Calu3 (cell line): Measurements from ENCODE around the gene ZEB2. TPM values are rescaled to one million over a fixed set of nuclear protein-coding genes. Genes with fewer than 3 reads are reported as not detected.

Experiments
- BruUV-seq: library from RNA; stranded (reverse); fragments of 400-500 nt; replicated peaks from 2 replicates; lab custom pipeline; 2021; lab: Mats Ljungman, UMichigan
- CTCF ChIA-PET: fragments of 300-600 bp; sonication (Branson Sonifier 250); formaldehyde crosslinking; loops from one replicate; lab custom pipeline; 2022; ENCODE audit warnings: antibody characterized with exemption; lab: Charles Lee
- DNase-seq: peaks from one replicate; pipeline ENCODE4 v3.0.0; 2022
- H3K27ac Mint-ChIP-seq: one replicate; pipeline ENCODE4 v1.8.0; 2022; ENCODE audit warnings: mixed read lengths; ENCODE audit not compliant: unreplicated experiment
- H3K27me3 Mint-ChIP-seq: one replicate; pipeline ENCODE4 v1.8.0; 2022; ENCODE audit warnings: mixed read lengths; ENCODE audit not compliant: unreplicated experiment
- H3K36me3 Mint-ChIP-seq: one replicate; pipeline ENCODE4 v1.8.0; 2022; ENCODE audit warnings: mild to moderate bottlenecking, moderate library complexity, mixed read lengths; ENCODE audit not compliant: insufficient read depth, unreplicated experiment
- H3K4me1 Mint-ChIP-seq: one replicate; pipeline ENCODE4 v1.8.0; 2022; ENCODE audit warnings: mild to moderate bottlenecking, low read depth, mixed read lengths; ENCODE audit not compliant: unreplicated experiment
- H3K4me3 Mint-ChIP-seq: one replicate; pipeline ENCODE4 v1.8.0; 2022; ENCODE audit warnings: mild to moderate bottlenecking, low read depth, moderate library complexity, mixed read lengths; ENCODE audit not compliant: unreplicated experiment
- H3K9me3 Mint-ChIP-seq: one replicate; pipeline ENCODE4 v1.8.0; 2022; ENCODE audit warnings: low read depth, mixed read lengths; ENCODE audit not compliant: unreplicated experiment
- CTCF ChIP-seq: fragments of 200-600 bp; IDR thresholded peaks from one replicate; pipeline ENCODE4 v1.8.0; 2022; ENCODE audit warnings: antibody characterized with exemption; ENCODE audit not compliant: unreplicated experiment
- intact Hi-C: fragments of 100-400 bp; cut with micrococcal nuclease; formaldehyde crosslinking; loops from one replicate; pipeline ENCODE4 v1.10.0; 2022; ENCODE audit not compliant: unreplicated experiment
- total RNA-seq: library from RNA; stranded (reverse); gene quantifications from 2 replicates; pipeline ENCODE4 v1.2.3, GENCODE V29; 2022

ZEB2 gene
- total RNA-seq, 1 experiment from 2014 or later = 0.97 TPM

DNA sequence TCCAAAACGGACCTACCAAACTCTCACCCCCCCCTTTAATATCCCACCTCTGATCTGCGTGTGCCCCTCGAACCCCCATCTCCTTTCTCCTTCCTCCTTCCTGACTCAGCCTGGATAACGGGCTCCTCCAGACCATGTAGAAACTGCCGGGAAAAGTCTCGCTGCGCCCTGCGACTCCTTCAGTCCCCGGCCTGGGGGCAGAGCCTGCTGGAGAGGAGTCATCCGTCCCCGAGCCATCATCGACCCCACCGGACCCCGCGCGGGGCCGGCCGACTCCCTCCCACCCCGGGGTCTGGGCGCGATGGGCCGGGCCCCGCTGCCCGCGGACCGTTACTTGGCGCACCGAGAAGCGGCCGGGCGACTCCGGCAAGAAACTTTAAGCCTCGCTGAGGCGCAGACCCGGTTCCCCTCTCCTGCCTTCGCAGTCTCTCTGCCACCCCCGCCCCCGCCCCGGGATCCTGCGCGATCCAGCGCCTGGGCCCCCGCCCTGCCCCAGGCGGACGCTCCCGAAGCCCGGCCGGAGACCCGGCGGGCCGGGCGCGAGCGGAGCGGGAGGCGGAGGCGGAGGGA lies 3.4 kb downstream of the ZEB2 start:
- no peaks in the 10 kb centered on the region for H3K27me3 Mint-ChIP-seq
- intact Hi-C loops = loop anchor here (10.0 kb wide), 2 partner anchors 192 to 1238 kb away; no protein-coding TSS in a partner anchor

GRCh38 chr2:144515696-144516410 lies 4.1 kb downstream of the ZEB2 start:
- CTCF ChIA-PET = interaction anchor here (0.6 kb wide), 1 partner anchor 159 kb away, joined by 3 read pairs; no protein-coding TSS in a partner anchor
- H3K4me1 Mint-ChIP-seq = no peaks in the 10 kb centered on the region
- no peak for TF ChIP-seq CTCF
- no peaks in the 10 kb centered on the region for H3K9me3 Mint-ChIP-seq
- DNase-seq = no peak
- BruUV-seq = no TSS peak
- H3K27me3 Mint-ChIP-seq = no peaks in the 10 kb centered on the region
- intact Hi-C loops = loop anchor here (10.0 kb wide), 2 partner anchors 191 to 1239 kb away; no protein-coding TSS in a partner anchor
- peak overlapping the region; percentile 2 for H3K4me3 Mint-ChIP-seq
- no peak overlapping the region for H3K27ac Mint-ChIP-seq
- peaks cover 6% of the 10 kb centered on the region for H3K36me3 Mint-ChIP-seq

More for the DNA sequence above, 3.4 kb downstream of the ZEB2 start:
- no peak for DNase-seq
- CTCF ChIA-PET = no interaction called here
- Mint-ChIP-seq H3K36me3 (peaks cover 6% of the 10 kb centered on the region), H3K27ac (no peak overlapping the region), H3K4me1 (no peaks in the 10 kb centered on the region), H3K4me3 (no peak overlapping the region), H3K9me3 (no peaks in the 10 kb centered on the region)
- BruUV-seq = no TSS peak
- no peak for TF ChIP-seq CTCF

GRCh38 chr2:144515099-144515695 lies 4.7 kb downstream of the ZEB2 start:
- CTCF ChIA-PET = interaction anchor here (0.6 kb wide), 1 partner anchor 158 kb away, joined by 3 read pairs; no protein-coding TSS in a partner anchor

More at GRCh38 chr2:144515099-144515695, 4.7 kb downstream of the ZEB2 start:
- Mint-ChIP-seq H3K9me3 (no peaks in the 10 kb centered on the region), H3K27me3 (no peaks in the 10 kb centered on the region), H3K36me3 (peaks cover 6% of the 10 kb centered on the region), H3K27ac (no peak overlapping the region), H3K4me3 (peak overlapping the region; percentile 2), H3K4me1 (no peaks in the 10 kb centered on the region)
- intact Hi-C loops = loop anchor here (10.0 kb wide), 2 partner anchors 190 to 1240 kb away; no protein-coding TSS in a partner anchor
- TF ChIP-seq CTCF = no peak
- DNase-seq = no peak
- no TSS peak for BruUV-seq
